GM19043 (cell line): ENCODE results near the gene NFIC.
A peak's percentile ranks its signal among the peaks of the same experiment; 100 is the strongest.

Experiments used
- ATAC-seq: cut with Tn5 transposase; IDR thresholded peaks from one replicate; pipeline ENCODE4 v1.9.1; 2021; ENCODE audit warnings: low read depth; ENCODE audit not compliant: unreplicated experiment

NFIC gene

DNA sequence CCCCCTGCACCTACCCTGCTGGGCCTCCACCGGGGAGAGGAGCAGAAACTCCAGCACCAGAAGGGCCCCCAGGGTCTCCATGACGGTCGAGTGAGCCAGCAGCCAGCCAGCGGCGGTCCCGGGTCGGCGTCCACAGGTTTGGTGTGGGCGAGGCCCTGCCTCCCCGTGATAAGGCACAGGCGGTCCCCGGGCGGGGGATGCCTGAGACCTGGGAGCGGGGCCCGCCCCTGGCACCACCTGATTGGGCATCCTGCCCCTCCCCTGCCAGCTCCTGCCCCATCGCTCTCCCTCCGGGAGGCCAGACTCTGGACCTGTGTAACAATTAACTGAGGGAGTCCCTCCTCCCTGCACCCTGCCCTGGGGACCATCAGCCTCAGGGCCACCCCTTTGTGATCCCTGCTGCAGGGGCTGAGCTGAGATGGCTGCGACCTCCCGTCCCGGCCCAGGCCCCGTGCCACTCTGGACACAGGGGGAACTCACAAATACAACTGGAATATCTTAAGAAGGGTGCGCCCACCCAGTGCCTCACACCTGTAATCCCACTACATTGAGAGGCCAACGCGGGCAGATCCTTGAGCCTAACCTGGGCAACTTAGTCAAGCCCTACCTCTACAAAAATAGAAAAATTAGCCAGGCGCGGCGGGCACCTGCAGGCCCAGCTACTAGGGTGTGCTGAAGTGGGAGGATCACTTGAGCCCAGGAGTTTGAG, 114.2 kb downstream of the NFIC start, which contains the start of gene SMIM24:
SMIM24 (minus strand) TSS at position 143 of the 709 bp plus-strand sequence; CDS start at position 81, 62 bp downstream.
- no peak for ATAC-seq

DNA sequence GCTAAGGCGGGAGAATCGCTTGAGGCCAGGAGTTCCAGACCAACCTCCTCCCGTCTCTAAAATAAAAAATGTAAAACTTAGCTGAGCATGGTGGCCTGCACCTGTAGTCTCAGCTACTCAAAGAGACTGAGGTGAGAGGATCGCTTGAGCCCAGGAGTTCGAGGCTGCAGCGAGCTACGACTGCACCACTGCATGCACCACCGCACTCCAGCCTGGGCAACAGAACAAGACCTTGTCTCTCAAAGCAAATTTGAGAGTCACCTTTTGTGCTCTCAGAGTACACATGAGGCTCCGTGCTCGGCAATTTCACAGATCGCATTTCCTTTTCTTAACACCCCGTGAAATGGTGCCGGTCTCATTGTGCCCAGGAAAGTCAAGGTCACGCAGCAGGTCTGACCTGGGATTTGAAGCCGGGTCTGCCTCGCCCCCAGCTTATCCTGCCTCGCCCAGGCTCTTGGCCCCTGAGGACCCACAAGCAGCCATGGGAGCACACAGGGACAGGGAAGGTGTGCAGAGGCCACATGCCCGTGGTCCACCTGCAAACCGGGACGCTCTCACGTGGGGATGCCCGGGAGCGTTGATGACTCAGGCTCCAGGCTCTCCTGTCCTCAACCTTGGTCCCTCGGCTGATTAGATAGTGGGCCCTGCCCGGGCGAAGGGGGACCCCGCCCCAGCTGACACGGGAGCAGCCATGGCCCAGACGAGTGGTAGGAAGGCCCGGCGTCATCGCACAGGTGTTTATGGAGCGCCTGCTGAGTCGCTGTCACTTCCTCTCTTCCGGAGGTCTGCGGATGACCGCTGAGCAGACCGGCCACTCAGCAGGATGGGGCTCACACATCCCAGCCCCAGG, 115.1 kb downstream of the NFIC start:
- ATAC-seq = no peak

DNA sequence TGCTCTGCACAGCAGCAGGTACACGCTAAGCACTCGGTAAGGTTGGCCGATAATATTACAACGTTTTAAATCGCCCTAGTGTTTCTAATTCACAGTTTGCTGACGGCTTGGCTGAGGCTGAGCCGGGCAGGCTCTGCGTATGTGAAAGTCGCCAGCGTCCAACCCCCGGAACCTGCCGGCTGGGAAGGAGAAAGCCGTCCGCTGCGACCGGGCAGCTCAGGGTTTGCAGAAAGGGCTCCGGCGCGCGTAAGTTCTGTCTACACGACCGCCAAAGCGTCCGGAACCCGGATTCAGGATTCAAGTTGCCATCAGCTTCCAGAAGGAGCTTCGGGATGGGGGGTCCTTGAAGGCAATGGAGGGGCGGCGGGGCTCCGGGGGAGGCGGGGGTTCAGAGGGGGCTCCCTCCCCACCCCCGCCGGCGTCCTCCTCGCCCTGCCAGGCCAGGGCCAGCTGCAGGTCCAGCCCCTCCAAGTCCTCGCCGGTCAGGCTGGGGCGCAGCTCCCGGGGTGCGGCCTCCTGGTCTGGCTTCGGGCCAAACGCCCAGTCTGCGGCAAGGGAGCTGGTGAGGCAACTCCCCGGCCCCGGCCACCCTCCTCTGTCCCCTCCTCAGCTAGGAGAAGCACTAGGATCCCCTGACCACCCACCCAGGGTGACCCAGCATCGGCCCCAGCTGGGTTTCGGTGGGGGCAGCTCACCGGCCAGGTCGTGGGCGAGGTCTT, 116.3 kb downstream of the NFIC start:
- ATAC-seq = no peak

DNA sequence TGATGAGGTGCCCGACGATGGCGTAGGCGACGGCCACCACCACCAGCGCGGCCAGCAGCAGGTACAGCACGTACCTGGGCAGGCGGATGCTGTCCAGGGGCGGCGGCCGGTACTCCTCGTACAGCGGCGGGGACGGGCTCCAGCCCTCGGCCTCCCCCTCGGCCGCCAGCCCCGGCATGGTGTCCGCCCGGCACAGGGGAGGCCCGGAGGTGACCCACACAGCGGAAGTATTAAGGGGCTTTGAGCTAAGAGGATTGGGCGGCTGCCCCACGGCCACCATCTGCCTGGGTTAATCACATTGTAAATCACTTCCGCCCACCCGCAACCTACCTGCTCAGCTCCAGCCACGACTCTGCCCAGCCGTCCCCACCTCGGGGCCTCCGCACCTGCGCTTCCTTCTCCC, 116.8 kb downstream of the NFIC start, which contains the start of gene SMIM44:
SMIM44 (minus strand) TSS at position 216 of the 403 bp plus-strand sequence; CDS start at position 178, 38 bp downstream.
- ATAC-seq = no peak

DNA sequence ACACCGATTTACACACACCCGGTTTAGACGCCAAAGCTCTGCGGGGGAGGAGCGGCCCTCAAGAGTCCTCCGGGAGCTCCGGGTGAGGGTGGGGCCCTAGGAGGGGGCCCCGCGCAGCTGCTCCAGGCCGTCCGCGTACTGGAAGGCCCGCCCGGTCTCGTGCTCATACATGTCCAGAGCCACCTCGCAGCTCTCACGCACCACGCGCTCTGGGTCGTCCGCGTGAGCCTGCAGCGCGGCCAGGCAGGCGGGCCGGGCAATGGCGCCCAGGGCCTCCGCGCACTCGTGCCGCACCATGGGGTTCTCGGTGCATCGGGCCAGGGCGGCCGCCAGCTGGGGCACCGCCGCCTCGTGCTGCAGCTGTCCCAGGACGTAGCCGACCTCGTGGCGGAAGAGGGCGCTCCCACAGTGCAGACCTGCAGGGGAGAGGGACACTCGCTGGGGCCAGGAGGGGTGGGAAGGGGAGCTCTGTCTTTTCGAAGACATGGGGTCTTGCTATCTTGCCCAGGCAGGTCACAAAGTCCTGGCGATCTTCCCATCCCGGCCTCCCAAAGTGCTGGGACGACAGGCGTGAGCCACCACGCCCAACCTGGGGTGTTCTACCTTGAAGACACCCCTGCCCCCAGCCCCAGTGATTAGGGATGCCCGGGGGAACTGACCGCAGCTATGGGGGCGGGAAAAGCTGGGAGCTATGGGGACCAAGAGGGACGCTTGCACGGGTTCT, 125.2 kb downstream of the NFIC start:
- no peak for ATAC-seq

DNA sequence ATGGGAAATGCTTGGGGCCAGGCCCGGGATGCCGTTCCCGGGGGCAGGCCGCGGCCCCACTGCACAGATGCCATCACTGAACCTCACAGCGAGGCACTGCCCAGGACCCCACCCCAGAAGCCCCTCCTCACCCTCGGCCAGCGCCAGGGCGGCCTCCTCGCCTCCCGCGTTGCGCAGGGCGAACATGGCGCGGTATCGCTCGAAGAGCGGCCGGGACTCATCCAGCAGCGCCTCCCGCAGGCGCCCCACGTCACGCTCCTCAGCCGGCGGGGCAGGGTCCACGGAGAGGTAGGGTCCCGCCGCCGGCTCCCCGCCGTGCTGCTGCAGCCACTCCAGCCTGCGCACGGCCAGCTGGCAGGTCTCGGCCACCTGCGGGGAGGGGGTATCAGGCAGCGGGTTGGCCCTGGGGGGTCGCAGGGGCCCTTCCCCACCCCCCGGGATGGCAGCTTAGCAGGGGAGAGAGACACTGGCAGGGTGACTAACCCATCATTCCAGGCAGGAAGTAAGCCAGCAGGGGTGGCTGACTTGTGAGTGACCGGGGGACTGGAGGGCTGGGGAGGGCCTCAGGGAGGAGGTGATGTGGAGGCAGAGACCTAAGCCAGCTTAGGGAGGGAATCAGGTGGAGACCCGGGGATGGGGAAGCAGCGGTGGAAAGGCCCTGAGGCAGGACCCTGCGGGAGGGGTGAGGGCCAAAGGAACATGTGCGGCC, 125.9 kb downstream of the NFIC start:
- no peak for ATAC-seq

DNA sequence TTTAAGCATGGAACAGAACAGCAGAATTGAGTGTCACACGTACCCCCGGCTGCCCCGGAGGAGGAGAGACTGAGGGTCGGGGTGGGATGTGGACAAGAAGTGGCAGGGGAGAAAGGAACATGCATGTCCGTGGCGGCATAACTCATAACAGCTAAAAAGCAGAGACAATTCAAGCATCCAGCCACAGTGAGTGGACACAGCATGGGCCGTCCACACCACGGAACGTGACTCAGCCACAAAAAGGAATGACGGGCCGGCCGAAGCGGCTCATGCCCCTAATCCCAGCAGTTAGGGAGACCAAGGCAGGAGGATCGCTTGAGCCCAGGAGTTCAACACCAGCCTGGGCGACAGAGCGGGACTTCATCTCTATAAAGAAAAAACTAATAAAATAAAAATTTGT, 126.5 kb downstream of the NFIC start:
- ATAC-seq = no peak

DNA sequence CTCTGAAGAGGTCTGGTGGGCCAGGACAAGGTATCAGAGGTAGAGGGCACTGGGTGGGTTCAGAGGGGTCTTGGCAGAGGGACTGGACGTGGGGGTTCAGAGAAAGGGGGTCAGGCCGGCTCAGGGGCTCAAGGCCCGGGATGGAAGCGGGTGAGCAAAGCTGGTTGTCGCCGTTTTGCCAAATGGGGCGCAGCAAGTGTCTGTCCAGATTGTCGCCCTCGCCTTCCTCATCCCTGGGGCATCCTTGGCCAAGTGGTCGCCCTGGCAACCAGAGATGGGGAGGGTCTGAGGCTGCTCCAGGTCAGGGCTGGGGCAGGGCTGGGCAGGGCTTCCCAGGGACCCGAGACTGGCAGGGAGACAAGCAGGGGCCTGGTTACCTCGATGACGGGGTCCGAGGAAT, 127.3 kb downstream of the NFIC start:
- no peak for ATAC-seq

DNA sequence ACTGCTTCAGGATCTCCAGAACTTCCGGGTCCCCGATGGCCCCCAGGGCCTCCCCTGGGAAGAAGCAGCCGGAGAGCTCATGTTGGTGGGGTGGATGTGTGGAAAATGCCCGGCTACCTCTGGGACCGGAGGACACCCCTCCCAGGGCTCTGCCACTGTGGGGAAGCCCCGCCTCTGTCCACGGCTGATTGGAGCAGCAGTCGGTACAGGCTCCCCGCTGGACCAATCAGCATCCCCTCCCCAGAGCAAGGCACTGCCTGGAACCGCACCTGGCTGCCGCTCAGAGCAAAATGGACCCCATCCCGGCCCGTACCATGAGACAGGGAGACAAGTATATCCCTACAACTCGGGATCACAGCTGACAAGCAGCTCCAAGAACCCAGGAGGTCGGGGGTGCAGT, 127.7 kb downstream of the NFIC start:
- no peak for ATAC-seq

DNA sequence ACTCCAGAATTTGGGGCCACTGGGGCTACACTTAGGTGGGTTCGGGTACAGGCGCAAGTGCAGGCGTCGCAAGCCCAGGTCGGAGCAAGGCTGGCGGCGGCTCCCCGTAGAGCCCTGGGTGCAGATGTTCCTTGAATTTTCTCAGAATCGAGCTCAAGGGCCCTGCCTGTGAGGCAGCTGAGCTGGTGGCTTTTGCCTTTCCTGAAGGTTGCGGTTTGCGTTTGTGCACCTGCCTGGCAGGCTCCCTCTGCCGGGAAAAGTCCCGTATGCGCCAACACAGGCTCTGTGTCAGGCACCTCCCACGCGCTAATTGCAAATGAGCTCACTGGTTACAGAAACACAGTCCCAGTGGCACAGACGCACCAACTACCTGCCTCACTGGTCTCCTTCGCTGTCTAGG, 128.2 kb downstream of the NFIC start:
- ATAC-seq = no peak

DNA sequence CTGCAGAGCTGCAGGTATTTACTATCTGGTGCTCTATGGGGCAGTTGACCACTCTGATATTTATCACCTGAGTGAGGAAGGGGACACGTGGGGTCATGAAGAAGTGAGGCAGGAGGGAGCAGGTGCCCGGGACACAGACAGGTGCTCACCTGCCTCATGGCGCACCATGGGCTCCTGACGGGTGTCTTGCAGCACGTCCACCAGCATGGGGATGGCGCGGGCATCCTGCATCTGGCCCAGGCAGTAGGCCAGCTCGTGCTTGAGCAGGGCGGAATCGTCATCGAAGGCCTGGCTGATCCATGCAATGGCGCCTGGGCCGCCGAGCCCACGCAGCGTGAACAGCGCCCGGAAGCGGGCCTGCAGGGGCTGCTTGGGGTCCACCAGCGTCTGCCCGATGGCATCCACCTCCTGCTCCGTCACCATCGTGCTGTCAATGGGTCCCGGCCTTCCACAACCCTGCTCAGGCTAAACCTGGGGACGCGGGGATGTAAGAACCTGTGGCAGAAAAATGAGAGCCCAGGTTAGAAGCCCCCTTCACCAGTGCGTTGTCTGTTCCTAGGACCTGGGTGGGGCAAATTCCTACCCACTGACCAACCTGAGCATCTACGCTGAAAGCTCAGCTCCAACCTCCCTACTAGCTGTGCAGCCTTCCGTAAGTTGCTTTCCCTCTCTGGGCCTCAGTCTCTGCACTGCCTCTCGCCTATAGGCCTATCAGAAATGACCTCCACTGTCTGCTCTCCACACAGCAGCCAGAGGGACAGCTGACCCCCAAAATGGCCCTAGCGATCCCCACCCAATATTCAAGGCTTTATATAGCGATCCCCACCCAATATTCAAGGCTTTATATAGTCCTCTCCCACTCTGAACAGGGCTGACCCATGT, 130.2 kb downstream of the NFIC start:
- no peak for ATAC-seq

DNA sequence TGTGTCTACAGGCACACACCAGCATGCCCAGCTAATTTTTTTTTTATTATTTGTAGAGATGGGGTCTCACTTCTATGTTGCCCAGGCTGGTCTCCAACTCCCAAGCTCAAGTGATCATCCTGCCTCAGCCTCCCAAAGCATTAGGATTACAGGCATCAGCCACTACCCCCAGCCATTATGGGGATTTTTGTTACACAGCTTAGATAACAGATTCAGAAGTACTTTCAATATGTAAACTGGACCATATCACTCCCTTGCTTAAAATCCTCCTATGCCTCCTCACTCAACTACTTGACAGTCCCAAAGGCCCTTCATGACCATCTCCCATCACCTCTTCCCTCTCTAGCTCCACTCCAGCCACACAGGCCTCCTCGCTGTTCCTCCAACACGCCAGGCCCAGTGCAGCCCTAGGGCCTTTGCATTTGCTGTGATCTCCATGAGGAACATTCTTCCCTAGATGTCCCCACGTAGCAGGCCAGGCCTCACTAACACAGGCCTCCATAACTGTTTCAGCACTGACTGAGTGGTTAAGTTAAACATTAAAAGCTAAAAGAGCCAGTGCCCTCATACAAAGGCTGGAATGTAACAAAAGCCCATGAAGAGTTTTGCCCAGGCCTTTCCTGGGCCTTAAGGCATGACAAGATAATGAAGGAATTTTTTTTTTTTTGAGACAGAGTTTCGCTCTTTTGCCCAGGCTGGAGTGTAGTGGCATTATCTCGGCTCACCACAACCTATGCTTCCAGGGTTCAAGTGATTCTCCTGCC, 131.6 kb downstream of the NFIC start:
- no peak for ATAC-seq

DNA sequence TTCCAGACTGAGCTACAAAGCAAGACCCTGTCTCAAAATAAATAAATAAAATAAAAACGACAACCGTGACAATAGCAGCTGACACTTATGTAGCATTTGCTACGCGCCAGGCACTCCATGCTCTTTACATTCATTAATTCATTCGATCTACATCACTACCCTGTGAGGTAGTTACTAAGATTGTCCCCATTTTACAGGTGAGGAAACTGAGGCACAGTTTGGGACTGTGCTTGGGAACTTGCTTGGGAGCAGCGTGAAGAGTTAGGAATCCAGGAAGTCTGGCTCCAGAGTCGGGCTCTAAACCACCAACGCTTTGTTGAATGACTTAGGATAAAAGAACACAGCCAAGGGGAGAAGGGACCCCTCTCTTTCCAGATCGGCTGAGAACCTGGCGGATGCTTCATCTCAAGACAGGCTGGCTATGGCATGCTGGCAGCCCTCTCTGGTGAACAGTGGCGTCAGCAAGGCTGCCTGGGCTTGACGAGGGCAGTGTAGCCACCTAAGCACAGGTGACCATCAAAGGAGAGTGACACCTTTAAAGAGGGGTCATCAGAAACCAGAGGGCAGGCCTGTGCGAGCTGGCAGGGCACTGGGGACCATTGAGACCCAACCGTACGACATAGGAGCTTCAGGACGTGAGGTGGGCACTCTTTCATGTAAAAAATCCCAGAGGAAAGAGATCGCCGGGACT, 133.5 kb downstream of the NFIC start:
- ATAC-seq = no peak

DNA sequence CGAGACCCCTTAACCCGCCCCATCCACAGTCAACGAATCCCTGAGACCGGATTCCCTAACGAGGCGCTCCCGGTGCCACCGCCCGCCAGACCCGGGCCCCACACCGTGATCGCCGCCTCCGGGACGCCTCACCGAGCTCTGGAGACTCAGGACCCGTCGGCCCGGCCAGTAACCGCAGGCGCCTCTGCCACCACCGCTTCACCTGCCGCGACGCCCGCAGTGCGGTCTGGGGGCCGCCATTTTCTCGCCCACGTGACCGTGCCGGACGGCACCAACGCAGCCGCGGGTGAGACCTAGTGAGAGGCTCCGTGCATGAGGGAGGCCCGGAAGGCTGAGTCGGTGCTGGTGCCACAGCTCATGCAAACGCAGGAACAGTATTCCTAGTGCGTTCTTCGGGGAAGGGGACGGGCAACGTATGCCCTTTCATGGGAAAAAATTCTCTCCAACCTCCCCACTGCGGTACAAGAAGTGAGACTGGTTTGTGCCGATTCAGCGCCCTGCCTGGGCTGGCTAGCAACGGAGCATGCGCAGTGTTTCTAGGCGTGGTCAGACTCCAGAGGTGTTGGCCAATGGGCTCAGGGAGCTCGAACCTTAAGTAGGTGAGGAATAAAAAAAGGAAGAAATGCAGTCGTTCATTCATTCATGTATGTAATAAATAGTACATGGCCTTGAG, 134.2 kb downstream of the NFIC start, which contains the start of gene DOHH:
DOHH (minus strand) TSS at position 246 of the 673 bp plus-strand sequence. CDS start 3,860 bp downstream, outside the sequence.
- peak; percentile 84 for ATAC-seq

DNA sequence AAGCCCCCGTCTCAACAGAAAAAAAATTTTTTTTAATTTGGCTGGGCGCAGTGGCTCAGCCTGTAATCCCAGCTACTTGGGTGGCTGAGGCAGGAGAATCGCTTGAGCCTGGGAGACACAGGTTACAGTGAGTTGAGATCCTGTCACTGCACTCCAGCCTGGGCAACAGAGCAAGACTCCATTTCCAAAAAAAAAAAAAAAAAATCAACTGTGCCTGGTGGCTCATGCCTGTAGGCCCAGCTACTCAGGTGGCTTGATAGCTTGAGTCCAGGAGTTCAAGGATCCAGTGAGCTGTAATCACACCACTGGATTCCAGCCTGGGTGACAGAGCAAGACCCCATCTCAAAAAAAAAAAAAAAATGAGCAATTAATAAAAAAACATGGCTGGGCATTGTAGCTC, 135.4 kb downstream of the NFIC start:
- no peak for ATAC-seq

DNA sequence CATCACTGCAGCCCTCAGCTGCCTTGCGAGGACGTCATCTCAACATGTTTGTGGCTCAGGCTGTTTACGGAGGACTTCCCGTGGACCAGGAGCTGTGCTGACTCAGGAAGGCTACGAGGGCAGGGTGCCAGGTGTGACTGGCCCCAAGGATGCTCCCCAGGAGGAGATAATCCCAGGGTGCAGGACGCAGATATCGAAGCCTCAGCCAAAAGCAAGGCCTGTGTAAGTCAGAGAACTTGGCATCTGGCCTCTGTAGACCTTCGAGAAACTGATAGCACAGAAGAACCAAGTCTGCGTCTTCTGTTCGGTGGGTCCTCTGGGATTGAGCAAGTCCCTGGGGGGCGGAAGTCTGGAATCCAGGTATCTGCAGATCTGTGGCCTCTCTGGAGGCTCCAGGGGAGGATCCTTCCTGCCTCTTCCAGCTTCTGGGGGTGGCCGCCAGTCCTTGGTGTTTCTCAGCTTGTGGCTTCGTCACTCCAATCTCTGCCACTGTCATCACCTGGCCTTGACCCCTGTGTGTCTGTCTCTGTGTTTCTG, 136.7 kb downstream of the NFIC start:
- ATAC-seq = no peak

DNA sequence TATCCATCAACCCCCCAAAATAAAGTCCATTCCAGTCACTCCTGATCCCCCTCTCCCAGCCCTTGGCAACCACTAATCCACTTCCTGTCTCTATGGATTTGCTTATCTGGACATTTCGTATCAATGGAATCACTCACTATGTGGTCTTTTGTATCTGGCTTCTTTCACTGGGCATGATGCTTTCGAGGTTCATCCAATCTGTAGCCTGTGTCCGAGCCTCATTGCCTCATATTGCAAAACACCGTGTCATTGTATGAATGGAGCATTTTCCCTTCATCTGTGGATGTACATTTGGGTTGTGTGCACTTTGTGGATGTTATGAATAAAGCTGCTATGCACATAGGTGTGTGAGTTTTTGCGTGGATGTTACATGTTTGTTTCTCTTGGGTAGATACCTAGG, 138.4 kb downstream of the NFIC start:
- ATAC-seq = no peak
